IgD-negative memory B cell (primary cell): ENCODE data around the gene ASTN2. TPM values are rescaled to one million over a fixed set of nuclear protein-coding genes. Genes with fewer than 3 reads are reported as not detected.

ENCODE experiments used
- H3K27ac Mint-ChIP-seq, 3 donors: one replicate each; pipeline ENCODE4 v1.8.0; 2020 to 2022; ENCODE audit warnings: mild to moderate bottlenecking in 3 of 3, mixed read lengths in 3 of 3, moderate library complexity in 1 of 3
- H3K27me3 Mint-ChIP-seq: one replicate; pipeline ENCODE4 v1.8.0; 2021; ENCODE audit warnings: mixed read lengths
- H3K36me3 Mint-ChIP-seq: one replicate; pipeline ENCODE4 v1.8.0; 2020; ENCODE audit warnings: mild to moderate bottlenecking, mixed read lengths
- H3K4me1 Mint-ChIP-seq, 3 donors: one replicate each; pipeline ENCODE4 v1.8.0; 2020 to 2022; ENCODE audit warnings: mixed read lengths in 3 of 3, mild to moderate bottlenecking in 1 of 3
- H3K4me3 Mint-ChIP-seq, 4 donors: one replicate each; pipeline ENCODE4 v1.8.0; 2020 to 2022; ENCODE audit warnings: mild to moderate bottlenecking in 4 of 4, mixed read lengths in 4 of 4, moderate library complexity in 3 of 4
- H3K9me3 Mint-ChIP-seq, 3 donors: one replicate each; pipeline ENCODE4 v1.8.0; 2020 to 2021; ENCODE audit warnings: mixed read lengths in 3 of 3, mild to moderate bottlenecking in 1 of 3
- polyA plus RNA-seq: library from polyadenylated mRNA; unstranded; fragments of 300-500 nt; fragmentation: Illumina TruSeq; gene quantifications from one replicate; pipeline ENCODE4 v1.2.3, GENCODE V29; 2021

The ASTN2 gene
- polyA plus RNA-seq, 1 donor from 2014 or later: 2.7 TPM

DNA sequence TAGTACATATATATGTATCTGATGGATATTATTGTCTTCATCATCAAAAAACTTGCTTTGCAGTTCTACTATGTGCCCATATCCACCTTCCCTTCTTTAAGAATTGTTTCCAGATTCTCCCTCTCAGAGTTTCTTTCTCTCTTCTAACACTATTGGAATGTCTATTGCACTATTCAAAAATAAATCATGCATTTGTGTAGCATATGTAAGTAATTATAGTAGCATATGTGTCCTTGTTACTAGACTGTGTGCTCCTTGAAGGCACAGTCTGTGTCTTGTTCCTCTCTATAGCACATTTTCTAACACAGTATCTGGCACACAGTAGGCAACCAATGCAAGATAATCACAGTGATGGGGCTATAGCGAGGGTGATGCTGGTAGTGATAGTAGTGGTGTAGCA lies 771.2 kb downstream of the ASTN2 start:
- no peaks in the 10 kb centered on the region for H3K9me3 Mint-ChIP-seq
- peaks cover 6% of the 10 kb centered on the region for H3K36me3 Mint-ChIP-seq
- H3K4me3 Mint-ChIP-seq: no peak overlapping the region
- no peaks in the 10 kb centered on the region for H3K27me3 Mint-ChIP-seq
- H3K4me1 Mint-ChIP-seq: no peaks in the 10 kb centered on the region
- no peak overlapping the region for H3K27ac Mint-ChIP-seq

DNA sequence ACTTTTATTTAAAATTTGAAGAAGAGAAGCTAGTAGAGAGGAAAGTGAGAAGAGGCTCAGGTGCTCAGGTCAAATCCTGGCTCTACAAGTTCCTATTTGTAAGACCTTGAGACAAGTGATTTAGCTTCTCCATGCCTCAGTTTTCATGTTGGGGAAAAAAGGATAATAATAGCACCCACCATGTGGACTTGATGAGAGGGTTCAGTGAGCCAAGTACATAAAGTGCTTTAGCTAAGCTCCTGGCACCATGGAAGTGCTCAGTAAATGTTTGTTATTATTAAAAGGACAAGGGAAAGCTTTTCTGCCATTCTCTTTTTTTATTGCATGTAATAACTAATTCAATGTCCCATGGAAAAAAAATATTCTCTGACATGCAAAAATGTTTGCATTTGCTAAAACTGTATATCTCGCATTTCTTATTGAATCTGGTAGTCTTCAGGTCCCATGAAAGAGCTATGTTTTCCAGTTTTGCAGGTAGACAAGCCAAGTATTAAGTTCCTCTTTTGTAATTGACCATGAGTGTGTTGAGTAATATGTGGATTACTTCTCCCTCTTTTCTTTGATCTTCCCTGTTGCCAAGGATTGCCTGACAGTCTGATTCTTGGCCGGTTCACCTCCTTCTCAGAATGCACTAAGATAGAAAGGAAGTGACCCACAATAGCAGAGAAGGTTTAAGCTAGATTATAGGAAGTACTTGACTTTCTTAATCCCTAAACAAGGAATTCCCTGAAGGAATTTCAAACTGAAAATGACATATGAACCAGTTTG lies 773.4 kb downstream of the ASTN2 start:
- H3K4me3 Mint-ChIP-seq: no peak overlapping the region
- no peaks in the 10 kb centered on the region for H3K9me3 Mint-ChIP-seq
- H3K36me3 Mint-ChIP-seq: peaks cover 8% of the 10 kb centered on the region
- H3K27ac Mint-ChIP-seq: no peak overlapping the region
- H3K4me1 Mint-ChIP-seq: no peaks in the 10 kb centered on the region
- H3K27me3 Mint-ChIP-seq: no peaks in the 10 kb centered on the region

DNA sequence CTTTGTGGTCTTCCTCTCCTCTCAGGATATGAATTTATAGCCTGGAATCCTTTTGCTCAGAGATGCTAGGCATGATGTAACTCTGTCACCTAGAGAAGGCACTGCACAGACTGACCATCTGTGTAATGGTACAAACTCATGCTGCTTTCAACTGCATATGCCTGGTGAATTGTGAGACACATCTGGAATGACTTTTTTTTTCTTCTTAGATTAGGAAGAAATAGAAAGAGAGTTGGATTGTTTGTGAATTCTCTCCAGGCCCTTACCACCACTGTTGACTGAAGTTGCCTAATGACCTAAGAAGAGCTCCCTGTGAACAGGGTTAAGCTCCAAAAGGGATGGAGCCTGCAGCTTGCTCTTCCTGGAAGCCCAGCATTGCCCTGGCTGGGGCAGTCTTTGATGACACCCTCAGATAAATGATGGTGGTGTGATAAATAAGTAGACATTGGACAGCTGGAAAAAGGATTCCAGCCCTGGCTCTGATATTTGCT lies 775.6 kb downstream of the ASTN2 start:
- no peak overlapping the region for H3K27ac Mint-ChIP-seq
- no peaks in the 10 kb centered on the region for H3K4me1 Mint-ChIP-seq
- no peaks in the 10 kb centered on the region for H3K27me3 Mint-ChIP-seq
- peaks cover 6% of the 10 kb centered on the region for H3K36me3 Mint-ChIP-seq
- peaks cover 0 to 2% (median 0%) of the 10 kb centered on the region in 3 donors for H3K9me3 Mint-ChIP-seq
- H3K4me3 Mint-ChIP-seq: no peak overlapping the region

DNA sequence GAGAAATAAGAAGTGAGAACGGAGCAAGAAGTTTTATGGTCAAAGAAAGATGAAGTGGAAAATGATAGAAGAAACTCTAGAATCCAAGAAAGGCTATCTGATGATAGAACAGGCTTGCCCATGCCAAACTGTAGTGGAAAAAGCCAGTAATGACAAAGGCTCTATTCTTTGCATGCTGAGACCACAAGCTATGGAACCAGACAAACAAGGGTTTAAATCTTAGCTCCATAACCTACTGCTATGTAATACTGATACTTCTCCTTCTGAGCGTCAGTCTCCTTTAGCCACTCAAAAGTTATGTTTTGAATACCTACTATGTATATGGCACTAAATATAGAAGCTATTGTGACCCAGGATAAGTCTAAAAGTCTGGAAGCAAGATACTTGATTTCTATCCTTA lies 778.9 kb downstream of the ASTN2 start:
- Mint-ChIP-seq H3K4me3 (no peak overlapping the region), H3K36me3 (peaks cover 7% of the 10 kb centered on the region), H3K9me3 (peaks cover 0 to 2% (median 0%) of the 10 kb centered on the region in 3 donors), H3K27me3 (no peaks in the 10 kb centered on the region), H3K27ac (no peak overlapping the region), H3K4me1 (no peaks in the 10 kb centered on the region)

DNA sequence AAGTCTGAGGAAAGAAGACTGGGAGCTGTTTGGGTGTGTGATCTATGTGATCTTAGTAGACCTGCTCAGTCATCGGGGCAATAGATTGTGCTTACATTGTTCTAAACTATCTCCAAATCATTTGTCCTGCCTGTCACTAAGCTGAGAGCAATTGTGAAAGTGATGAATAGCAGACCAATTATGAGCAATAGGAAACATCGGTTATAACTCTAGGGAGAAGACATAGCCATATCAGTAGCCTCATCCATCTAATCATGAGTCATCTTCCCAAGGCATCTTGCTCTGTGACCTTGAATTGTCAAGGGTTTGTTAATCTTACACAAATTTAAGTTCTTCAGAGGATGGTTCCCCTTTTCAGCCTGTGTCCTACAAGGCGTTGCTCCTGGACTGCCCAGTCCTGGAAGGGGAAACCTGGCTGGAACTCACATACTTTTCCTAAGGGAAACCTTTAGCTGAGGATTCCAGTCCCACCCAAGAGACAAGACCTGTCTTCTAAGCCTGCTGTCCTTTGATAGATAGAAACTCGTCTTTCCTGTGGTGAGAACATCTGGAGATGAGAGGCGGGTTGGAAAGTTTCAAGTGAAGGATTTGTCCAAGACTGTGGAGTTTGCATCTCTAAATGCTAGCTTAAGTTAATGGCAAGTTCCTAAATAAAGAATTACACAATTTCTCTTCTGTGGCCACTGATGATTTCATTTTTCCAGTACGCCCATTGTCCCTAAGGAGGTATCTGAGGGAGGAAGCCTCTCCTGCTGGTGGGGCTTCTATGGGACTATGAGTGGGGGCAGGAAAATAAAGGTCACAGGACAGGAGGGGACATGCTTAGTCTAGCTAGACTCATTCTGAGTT lies 781.6 kb downstream of the ASTN2 start:
- no peaks in the 10 kb centered on the region for H3K27me3 Mint-ChIP-seq
- H3K4me3 Mint-ChIP-seq: no peak overlapping the region
- H3K9me3 Mint-ChIP-seq: peaks cover 0 to 2% (median 0%) of the 10 kb centered on the region in 3 donors
- H3K27ac Mint-ChIP-seq: no peak overlapping the region
- H3K36me3 Mint-ChIP-seq: peaks cover 7% of the 10 kb centered on the region
- H3K4me1 Mint-ChIP-seq: no peaks in the 10 kb centered on the region

DNA sequence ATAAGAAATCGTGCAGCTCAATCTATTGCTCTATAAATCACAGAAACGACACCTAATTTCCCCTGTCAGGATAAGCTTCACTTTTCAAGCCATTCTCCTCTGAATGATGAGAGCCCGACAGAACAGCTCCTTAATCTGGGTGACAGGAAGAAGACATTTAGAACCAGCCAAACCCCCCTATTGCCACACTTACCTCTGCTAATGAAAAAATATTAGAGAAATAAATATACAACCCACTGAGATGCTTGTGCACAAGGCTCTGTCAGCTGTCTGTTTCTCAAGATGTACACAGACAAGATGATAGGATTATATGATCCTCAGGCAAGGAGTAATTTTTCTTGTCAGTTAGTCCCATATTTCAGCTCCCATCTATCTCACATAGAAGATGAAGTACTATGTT lies 785.2 kb downstream of the ASTN2 start:
- peaks cover 0 to 2% (median 2%) of the 10 kb centered on the region in 3 donors for H3K9me3 Mint-ChIP-seq
- peak overlapping the region in 1 of 3 donors; percentile 19 for H3K27ac Mint-ChIP-seq
- peaks cover 6% of the 10 kb centered on the region for H3K36me3 Mint-ChIP-seq
- no peak overlapping the region for H3K4me3 Mint-ChIP-seq
- H3K4me1 Mint-ChIP-seq: no peaks in the 10 kb centered on the region
- H3K27me3 Mint-ChIP-seq: no peaks in the 10 kb centered on the region

DNA sequence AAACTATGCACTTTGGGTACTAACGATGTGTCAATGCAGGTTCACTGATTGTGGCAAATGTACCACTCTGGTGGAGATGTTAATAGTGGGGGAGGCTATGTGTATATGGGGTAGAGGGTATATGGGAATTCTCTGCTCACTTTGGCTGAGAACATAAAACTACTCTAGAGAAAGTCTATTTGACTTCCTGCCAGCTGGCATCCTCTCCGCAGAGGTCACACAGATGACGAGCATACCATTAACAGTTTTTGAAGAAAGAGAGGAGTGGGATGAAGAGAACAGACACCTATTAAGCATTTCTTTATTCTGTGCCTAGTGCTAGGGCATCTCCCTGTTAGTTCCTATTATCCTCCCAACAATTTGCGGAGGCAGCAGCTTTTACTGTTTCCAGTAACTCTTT lies 786.1 kb downstream of the ASTN2 start:
- no peak overlapping the region for H3K4me3 Mint-ChIP-seq
- H3K36me3 Mint-ChIP-seq: peaks cover 6% of the 10 kb centered on the region
- H3K9me3 Mint-ChIP-seq: peaks cover 0 to 2% (median 1%) of the 10 kb centered on the region in 3 donors
- H3K27ac Mint-ChIP-seq: no peak overlapping the region
- no peaks in the 10 kb centered on the region for H3K4me1 Mint-ChIP-seq
- H3K27me3 Mint-ChIP-seq: no peaks in the 10 kb centered on the region

DNA sequence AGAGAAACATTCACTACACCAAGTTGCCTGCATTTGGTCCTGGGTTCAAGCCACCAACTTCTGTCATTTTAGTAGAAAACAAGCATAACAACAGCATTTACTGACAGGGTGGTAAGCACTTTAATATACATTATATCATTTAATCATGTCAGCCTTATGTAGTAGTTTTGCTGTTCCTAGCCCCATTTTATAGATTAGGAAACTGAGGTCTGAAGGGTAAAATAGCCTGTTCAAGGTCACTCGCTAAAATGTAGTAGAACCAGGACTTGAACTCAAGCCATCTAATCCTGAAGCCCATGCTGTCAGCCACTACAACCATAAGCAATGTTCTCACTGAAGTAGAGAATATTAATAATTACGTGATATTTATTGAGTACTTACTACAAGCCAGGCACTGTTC lies 787.4 kb downstream of the ASTN2 start:
- H3K27me3 Mint-ChIP-seq: no peaks in the 10 kb centered on the region
- no peak overlapping the region for H3K27ac Mint-ChIP-seq
- H3K9me3 Mint-ChIP-seq: peaks cover 0 to 2% (median 1%) of the 10 kb centered on the region in 3 donors
- H3K4me3 Mint-ChIP-seq: no peak overlapping the region
- no peaks in the 10 kb centered on the region for H3K4me1 Mint-ChIP-seq
- H3K36me3 Mint-ChIP-seq: peaks cover 10% of the 10 kb centered on the region

DNA sequence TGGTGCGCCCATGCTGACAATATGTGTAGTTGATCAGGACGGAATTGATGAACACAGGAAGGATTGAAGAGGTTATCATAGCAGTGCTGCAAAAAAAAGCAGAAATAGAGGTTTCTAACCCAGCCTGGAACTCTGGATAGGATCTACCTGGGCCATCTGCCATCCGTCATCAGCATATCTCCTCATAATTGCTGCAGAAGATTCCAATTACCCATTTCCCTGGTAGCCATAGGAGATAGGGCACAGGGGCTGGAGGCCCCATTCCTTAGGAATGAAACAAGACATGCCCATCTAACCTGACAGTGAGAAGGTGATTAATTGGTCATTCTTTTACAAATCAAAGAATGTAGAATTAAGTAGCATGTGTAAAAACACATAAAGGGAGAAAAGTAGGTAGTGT lies 788.1 kb downstream of the ASTN2 start:
- H3K36me3 Mint-ChIP-seq: peaks cover 10% of the 10 kb centered on the region
- H3K4me3 Mint-ChIP-seq: no peak overlapping the region
- H3K27me3 Mint-ChIP-seq: no peaks in the 10 kb centered on the region
- peak overlapping the region in 1 of 3 donors; percentile 73 for H3K27ac Mint-ChIP-seq
- H3K4me1 Mint-ChIP-seq: no peaks in the 10 kb centered on the region
- peaks cover 0 to 2% (median 1%) of the 10 kb centered on the region in 3 donors for H3K9me3 Mint-ChIP-seq

DNA sequence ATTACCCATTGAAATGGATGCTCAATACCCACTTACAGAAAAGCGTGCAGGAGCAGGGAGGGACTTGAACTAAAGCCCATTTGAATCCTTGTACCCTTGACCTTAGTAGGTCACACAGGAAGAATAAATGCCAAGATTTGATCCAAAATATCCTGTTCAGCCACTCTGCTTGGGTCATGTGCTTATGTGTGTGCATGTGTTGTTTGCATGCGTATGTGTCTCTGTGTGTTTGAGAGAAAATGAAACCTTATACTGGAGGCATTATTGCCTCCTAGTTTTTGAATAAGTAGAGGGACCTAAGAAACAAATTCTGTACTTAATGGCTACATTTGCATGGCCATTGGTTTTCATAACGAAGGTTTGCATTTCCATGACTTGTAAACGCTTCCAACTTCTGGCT lies 791.1 kb downstream of the ASTN2 start:
- H3K4me1 Mint-ChIP-seq: no peaks in the 10 kb centered on the region
- peaks cover 11% of the 10 kb centered on the region for H3K36me3 Mint-ChIP-seq
- no peaks in the 10 kb centered on the region for H3K27me3 Mint-ChIP-seq
- H3K9me3 Mint-ChIP-seq: peaks cover 0 to 2% (median 1%) of the 10 kb centered on the region in 3 donors
- no peak overlapping the region for H3K27ac Mint-ChIP-seq
- H3K4me3 Mint-ChIP-seq: no peak overlapping the region

DNA sequence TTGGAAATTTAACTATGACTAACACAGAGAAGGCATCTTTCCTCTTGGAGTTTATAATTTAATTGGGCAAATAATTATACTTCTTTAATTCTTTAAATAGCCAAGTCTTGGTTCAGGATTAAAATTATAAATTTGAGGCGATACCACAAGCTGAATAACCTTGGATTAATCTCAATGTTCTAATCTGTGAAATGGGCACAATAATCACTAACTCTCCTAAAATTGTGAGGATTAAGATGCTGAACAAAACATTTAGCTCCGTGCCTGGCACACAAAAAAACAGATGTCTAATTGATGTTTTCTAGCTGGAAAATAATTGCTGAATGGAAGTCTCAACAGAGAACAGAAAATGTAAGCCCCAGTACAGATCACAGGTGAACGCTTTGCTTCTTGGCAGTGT lies 797.5 kb downstream of the ASTN2 start:
- peaks cover 0 to 10% (median 7%) of the 10 kb centered on the region in 3 donors for H3K9me3 Mint-ChIP-seq
- no peak overlapping the region for H3K27ac Mint-ChIP-seq
- peaks cover 12% of the 10 kb centered on the region for H3K36me3 Mint-ChIP-seq
- no peaks in the 10 kb centered on the region for H3K27me3 Mint-ChIP-seq
- H3K4me1 Mint-ChIP-seq: no peaks in the 10 kb centered on the region
- no peak overlapping the region for H3K4me3 Mint-ChIP-seq

DNA sequence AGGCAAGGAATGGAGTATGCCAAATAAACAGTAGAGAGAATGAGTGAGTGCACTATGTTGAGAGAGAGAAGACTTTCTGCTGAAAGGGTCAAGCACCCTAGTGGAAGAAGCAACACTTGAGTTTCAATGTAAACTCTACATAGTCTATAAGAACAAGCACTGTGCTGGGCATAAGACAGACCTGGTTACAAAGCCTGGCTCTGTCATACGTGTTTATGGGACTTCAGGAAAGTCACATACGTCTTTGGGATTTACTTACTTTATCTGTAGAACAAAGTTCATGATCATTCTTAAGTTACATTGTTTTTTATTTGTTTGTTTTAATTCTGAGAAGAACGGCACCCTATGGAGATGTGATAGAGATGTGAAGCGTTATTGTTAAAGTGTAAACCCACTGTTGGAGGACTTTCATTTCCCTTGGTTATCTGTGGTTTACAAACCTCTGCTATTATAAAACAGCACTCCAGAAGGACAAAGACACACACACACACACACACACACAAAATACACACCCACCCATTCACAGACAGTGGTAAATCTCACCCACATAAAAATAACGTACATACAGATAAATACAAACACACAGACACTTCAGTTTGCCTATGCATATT lies 798.4 kb downstream of the ASTN2 start:
- Mint-ChIP-seq H3K9me3 (peaks cover 0 to 10% (median 7%) of the 10 kb centered on the region in 3 donors), H3K27ac (no peak overlapping the region), H3K4me3 (no peak overlapping the region), H3K4me1 (no peaks in the 10 kb centered on the region), H3K36me3 (peaks cover 14% of the 10 kb centered on the region), H3K27me3 (no peaks in the 10 kb centered on the region)

DNA sequence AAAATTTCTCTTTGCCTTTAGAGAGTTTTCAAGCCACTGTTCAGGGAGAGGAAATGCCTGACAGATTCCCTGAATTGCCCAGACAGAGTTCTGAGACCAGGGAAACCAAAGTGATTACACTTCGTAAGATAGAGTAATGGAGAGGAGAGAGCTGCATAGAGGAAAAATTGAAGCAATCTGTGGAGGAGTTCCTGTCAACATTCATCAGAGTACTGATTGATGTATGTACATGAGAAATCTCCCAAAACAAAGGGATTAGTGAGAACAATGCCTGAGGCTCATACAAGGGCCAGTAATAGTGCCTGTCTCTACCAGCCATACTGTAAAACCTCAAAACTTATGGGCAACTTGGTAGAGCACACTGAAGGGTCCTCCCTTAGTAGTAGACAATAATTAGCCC lies 806.8 kb downstream of the ASTN2 start:
- H3K27me3 Mint-ChIP-seq: no peaks in the 10 kb centered on the region
- peaks cover 11% of the 10 kb centered on the region for H3K36me3 Mint-ChIP-seq
- H3K4me1 Mint-ChIP-seq: no peaks in the 10 kb centered on the region
- H3K9me3 Mint-ChIP-seq: no peaks in the 10 kb centered on the region
- H3K4me3 Mint-ChIP-seq: no peak overlapping the region
- H3K27ac Mint-ChIP-seq: no peak overlapping the region

DNA sequence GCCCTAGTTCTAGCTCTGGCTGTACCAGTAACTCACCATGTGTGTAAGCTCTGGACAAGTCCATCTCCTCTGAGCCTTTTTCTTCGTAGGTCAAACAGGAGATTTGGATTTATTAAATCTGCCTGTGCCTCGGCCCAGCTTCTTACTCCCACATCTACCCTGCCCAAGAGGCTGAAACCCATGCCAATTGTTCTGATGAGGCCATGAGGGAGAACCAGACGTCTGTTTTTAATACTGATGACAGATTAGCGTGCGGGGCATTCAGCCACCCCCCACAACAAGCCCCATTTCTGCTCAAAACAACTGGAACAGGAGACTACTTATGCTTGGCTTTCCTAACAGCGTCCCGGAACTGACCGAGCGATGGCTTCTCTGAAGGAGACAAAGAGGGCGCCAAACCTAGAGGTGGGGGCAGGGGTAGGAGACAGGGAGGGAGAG lies 808.9 kb downstream of the ASTN2 start:
- Mint-ChIP-seq H3K9me3 (no peaks in the 10 kb centered on the region), H3K27me3 (no peaks in the 10 kb centered on the region), H3K36me3 (peaks cover 5% of the 10 kb centered on the region), H3K27ac (peak overlapping the region in 1 of 3 donors; percentile 6), H3K4me3 (no peak overlapping the region), H3K4me1 (no peaks in the 10 kb centered on the region)

DNA sequence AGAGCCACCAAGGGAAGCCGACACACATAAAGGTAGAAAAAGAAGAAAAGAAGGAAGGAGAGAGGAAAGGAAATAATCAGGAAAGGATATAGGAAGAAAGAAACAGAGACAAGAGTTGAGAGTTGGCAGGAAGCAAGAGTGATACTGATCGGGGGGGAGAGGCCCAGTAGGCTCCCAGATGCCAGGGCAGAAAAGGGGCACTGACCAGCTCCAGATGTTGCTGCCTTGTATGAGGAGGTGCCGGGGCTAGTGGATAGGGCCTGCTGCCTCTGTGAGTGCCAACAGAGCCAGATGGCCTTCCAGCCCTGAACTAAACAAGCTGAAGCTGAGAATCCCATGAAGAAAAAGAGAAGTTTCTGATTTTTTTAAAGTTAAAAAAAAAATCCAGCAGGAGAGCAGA lies 809.8 kb downstream of the ASTN2 start:
- no peaks in the 10 kb centered on the region for H3K9me3 Mint-ChIP-seq

More for the DNA sequence above, 809.8 kb downstream of the ASTN2 start:
- Mint-ChIP-seq H3K4me3 (no peak overlapping the region), H3K27me3 (no peaks in the 10 kb centered on the region), H3K36me3 (peaks cover 5% of the 10 kb centered on the region), H3K4me1 (no peaks in the 10 kb centered on the region), H3K27ac (no peak overlapping the region)
